Measurements from ENCODE around the gene AURKAIP1. TPM values are rescaled to one million over a fixed set of nuclear protein-coding genes. Genes with fewer than 3 reads are reported as not detected.
"Not testable (repeated sequence)": the region's sequence is repeated elsewhere in the genome, so short reads cannot be mapped to it uniquely, and the experiment has no call there.

AURKAIP1 gene
- total RNA-seq, 2 donors from 2014 or later, result 159 to 162 TPM

DNA sequence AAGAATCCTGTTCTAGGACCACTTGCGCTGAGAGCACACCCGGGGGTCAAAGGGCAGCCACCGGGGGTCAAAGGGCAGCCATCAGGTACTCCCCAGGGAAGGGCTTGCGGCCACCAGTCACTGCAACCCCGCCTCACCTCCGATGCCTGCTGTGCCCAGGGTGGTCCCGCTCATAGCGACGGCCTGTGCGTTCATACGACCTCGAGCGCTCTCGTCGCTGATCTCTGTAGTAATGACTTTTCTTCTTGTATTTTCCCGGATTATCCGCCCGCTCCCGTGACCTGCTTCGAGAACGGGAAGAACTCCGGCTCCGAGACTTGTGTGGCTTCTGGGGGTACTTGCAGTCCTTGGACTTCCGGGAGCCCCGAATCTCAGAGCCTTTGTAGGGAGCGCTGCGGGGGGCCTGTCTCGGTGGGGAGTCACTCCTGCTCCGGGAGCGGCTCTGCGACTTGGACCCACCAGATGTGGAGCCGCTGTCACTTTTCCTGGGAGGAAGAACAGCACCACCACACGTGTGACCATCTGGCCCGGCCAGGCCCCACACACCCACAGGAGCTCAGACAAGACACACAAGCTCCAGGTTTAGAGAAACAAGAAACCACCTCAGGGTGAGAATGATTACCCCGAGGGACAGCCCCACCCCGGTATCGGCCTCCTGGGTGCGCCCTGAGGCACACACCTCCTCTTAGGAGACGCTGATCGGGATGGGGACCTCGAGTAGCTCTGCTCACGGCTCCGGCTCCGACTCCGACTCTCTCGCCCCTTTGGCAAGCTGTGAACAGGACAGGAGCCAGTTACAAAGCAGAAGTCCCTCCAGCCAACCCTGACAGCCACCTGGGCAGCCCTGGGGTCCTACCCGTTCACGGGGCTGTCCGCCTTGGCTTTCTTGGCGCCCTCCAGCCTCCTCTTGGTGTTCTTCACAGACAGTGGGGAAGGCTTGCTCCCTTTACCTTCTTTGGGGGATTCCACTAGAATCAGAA, 12.4 kb upstream of the AURKAIP1 start:
- H3K4me3 Mint-ChIP-seq, result no peak overlapping the region
- no peaks in the 10 kb centered on the region for H3K4me1 ChIP-seq (ENCODE audit: control insufficient read depth, insufficient read depth, low read length)
- TF ChIP-seq, protein P1, sequence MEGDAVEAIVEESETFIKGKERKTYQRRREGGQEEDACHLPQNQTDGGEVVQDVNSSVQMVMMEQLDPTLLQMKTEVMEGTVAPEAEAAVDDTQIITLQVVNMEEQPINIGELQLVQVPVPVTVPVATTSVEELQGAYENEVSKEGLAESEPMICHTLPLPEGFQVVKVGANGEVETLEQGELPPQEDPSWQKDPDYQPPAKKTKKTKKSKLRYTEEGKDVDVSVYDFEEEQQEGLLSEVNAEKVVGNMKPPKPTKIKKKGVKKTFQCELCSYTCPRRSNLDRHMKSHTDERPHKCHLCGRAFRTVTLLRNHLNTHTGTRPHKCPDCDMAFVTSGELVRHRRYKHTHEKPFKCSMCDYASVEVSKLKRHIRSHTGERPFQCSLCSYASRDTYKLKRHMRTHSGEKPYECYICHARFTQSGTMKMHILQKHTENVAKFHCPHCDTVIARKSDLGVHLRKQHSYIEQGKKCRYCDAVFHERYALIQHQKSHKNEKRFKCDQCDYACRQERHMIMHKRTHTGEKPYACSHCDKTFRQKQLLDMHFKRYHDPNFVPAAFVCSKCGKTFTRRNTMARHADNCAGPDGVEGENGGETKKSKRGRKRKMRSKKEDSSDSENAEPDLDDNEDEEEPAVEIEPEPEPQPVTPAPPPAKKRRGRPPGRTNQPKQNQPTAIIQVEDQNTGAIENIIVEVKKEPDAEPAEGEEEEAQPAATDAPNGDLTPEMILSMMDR (conservative IDR thresholded peaks at IDR 0.05), result no peak
- H3K36me3 Mint-ChIP-seq (ENCODE audit: low read depth), result peaks cover 83% of the 10 kb centered on the region
- no peak overlapping the region for H3K27ac Mint-ChIP-seq
- no peaks in the 10 kb centered on the region for H3K9me3 Mint-ChIP-seq
- no peak for DNase-seq
- H3K9me3 ChIP-seq (ENCODE audit: control insufficient read depth, low read length), result no peaks in the 10 kb centered on the region
- no peaks in the 10 kb centered on the region for H3K27me3 ChIP-seq (ENCODE audit: control insufficient read depth, insufficient read depth, low read length, poor library complexity, severe bottlenecking)
- no peaks in the 10 kb centered on the region for H3K27me3 Mint-ChIP-seq (ENCODE audit: insufficient read depth)
- H3K9ac ChIP-seq (ENCODE audit: extremely low read depth, low read length, poor library complexity, severe bottlenecking), result no peak overlapping the region
- no peak overlapping the region for H3K27ac ChIP-seq (ENCODE audit: low read depth, low read length)
- H3K4me3 ChIP-seq (ENCODE audit: low read length), result no peak overlapping the region
- peaks cover 73% of the 10 kb centered on the region for H3K36me3 ChIP-seq (ENCODE audit: control insufficient read depth, insufficient read depth, low read length)
- H3K4me1 Mint-ChIP-seq, result no peaks in the 10 kb centered on the region
- WGBS, 2 experiments (ENCODE audit: insufficient coverage in 1 of 2, insufficient read length in 1 of 2), result 96 to 98% methylated on average over 29 to 50 of the region's 50 CpGs

GRCh38 chr1:1385931-1386330, 10.9 kb upstream of the AURKAIP1 start:
- no peak overlapping the region for H3K4me3 Mint-ChIP-seq
- H3K27ac Mint-ChIP-seq, result no peak overlapping the region
- H3K4me1 ChIP-seq (ENCODE audit: control insufficient read depth, insufficient read depth, low read length), result no peaks in the 10 kb centered on the region
- no peak overlapping the region for H3K4me3 ChIP-seq (ENCODE audit: low read length)
- DNase-seq, result no peak
- H3K27me3 Mint-ChIP-seq (ENCODE audit: insufficient read depth), result no peaks in the 10 kb centered on the region
- H3K9me3 Mint-ChIP-seq, result no peaks in the 10 kb centered on the region
- WGBS, 2 experiments (ENCODE audit: insufficient coverage in 1 of 2, insufficient read length in 1 of 2), result 96% methylated on average over 8 of the region's 8 CpGs
- no peaks in the 10 kb centered on the region for H3K9me3 ChIP-seq (ENCODE audit: control insufficient read depth, low read length)
- peaks cover 58% of the 10 kb centered on the region for H3K36me3 ChIP-seq (ENCODE audit: control insufficient read depth, insufficient read depth, low read length)
- H3K36me3 Mint-ChIP-seq (ENCODE audit: low read depth), result peaks cover 71% of the 10 kb centered on the region
- no peaks in the 10 kb centered on the region for H3K27me3 ChIP-seq (ENCODE audit: control insufficient read depth, insufficient read depth, low read length, poor library complexity, severe bottlenecking)
- no peak overlapping the region for H3K9ac ChIP-seq (ENCODE audit: extremely low read depth, low read length, poor library complexity, severe bottlenecking)
- TF ChIP-seq, protein P1 (conservative IDR thresholded peaks at IDR 0.05), result no peak
- no peak overlapping the region for H3K27ac ChIP-seq (ENCODE audit: low read depth, low read length)
- H3K4me1 Mint-ChIP-seq, result no peaks in the 10 kb centered on the region

DNA sequence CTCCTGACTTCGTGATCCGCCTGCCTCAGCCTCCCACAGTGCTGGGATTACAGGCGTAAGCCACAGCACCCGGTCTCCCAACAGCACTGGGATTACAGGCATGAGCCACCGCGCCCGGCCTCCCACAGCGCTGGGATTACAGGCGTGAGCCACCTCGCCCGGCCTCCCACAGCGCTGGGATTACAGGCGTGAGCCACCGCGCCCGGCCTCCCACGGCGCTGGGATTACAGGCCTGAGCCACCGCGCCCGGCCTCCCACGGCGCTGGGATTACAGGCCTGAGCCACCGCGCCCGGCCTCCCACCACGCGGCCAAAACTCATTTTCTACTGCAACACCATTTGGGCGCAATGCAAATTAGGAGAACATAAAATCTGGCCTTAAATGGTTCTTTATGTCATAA, 10.3 kb upstream of the AURKAIP1 start:
- H3K27me3 Mint-ChIP-seq (ENCODE audit: insufficient read depth); H3K27ac ChIP-seq (ENCODE audit: low read depth, low read length); H3K4me1 Mint-ChIP-seq; DNase-seq; H3K4me1 ChIP-seq (ENCODE audit: control insufficient read depth, insufficient read depth, low read length); H3K4me3 Mint-ChIP-seq; H3K9me3 Mint-ChIP-seq; H3K4me3 ChIP-seq (ENCODE audit: low read length); H3K27ac Mint-ChIP-seq; H3K9me3 ChIP-seq (ENCODE audit: control insufficient read depth, low read length); H3K27me3 ChIP-seq (ENCODE audit: control insufficient read depth, insufficient read depth, low read length, poor library complexity, severe bottlenecking); H3K9ac ChIP-seq (ENCODE audit: extremely low read depth, low read length, poor library complexity, severe bottlenecking): not testable (repeated sequence)
- H3K36me3 ChIP-seq (ENCODE audit: control insufficient read depth, insufficient read depth, low read length), result peaks cover 52% of the 10 kb centered on the region
- 90 to 92% methylated on average over 16 to 29 of the region's 29 CpGs for WGBS, 2 experiments (ENCODE audit: insufficient coverage in 1 of 2, insufficient read length in 1 of 2)
- peaks cover 65% of the 10 kb centered on the region for H3K36me3 Mint-ChIP-seq (ENCODE audit: low read depth)
